Left ventricle myocardium inferior (tissue), 1 donor: ENCODE results near the gene DPY19L3. TPM values are rescaled to one million over a fixed set of nuclear protein-coding genes. Genes with fewer than 3 reads are reported as not detected.

ENCODE experiments used
- DNase-seq: peaks from one replicate; pipeline ENCODE4 v3.0.0-alpha.2; 2020
- H3K27ac ChIP-seq: fragments of 200-600 bp; replicated peaks from 2 replicates; pipeline ENCODE4 v1.8.0; 2021
- H3K27me3 ChIP-seq: fragments of 200-600 bp; 2 replicates; pipeline ENCODE4 v1.8.0; 2021; ENCODE audit warnings: low read depth
- H3K36me3 ChIP-seq: fragments of 200-600 bp; 2 replicates; pipeline ENCODE4 v1.8.0; 2021
- H3K4me1 ChIP-seq: fragments of 200-600 bp; 2 replicates; pipeline ENCODE4 v1.8.0; 2021
- H3K4me3 ChIP-seq: fragments of 200-600 bp; 2 replicates; pipeline ENCODE4 v1.8.0; 2021; ENCODE audit warnings: mild to moderate bottlenecking, moderate library complexity
- H3K9me3 ChIP-seq: fragments of 200-600 bp; replicated peaks from 2 replicates; pipeline ENCODE4 v1.8.0; 2021
- CTCF ChIP-seq: fragments of 200-600 bp; IDR thresholded peaks from 2 replicates; pipeline ENCODE4 v1.8.0; 2021; ENCODE audit warnings: antibody characterized with exemption, mild to moderate bottlenecking, borderline replicate concordance
- intact Hi-C: fragments of 100-400 bp; cut with micrococcal nuclease; formaldehyde crosslinking; loops from one replicate; pipeline ENCODE4 v1.11.0; 2022
- total RNA-seq: library from RNA; stranded (reverse); fragmentation: NEBNext Ultra II Directional; extraction: Animal tissue kit (Norgen Biotek cat#: 25700); gene quantifications from one replicate; pipeline ENCODE4 v1.2.1, GENCODE V29; 2021
- donor health status: DM: no; HTN: yes; CAD: no; lungs with severe emphysema.

DPY19L3 gene
- total RNA-seq, 1 donor from 2014 or later, result 5.2 TPM

DNA sequence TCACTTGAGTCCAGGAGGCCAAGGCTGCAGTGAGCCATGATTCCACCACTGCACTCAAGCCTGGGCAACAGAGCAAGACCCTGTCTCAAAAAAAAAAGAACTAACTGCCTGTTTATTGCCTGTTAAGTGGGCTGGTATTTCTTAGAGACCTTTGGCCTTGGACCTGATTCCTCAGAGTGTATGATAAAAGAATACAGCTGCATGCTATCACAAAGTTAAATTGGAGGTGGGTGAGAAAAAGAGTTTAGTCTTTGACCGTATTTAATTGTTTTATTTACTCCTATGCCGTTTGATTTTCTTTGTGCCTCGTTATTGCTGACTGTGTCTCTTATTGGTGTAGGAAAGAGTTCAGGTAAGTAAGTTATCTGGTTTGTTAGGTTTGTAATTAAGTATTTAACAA, 25.3 kb upstream of the DPY19L3 start:
- no peak for DNase-seq
- no peaks in the 10 kb centered on the region for H3K9me3 ChIP-seq
- no peak overlapping the region for H3K4me3 ChIP-seq
- H3K27me3 ChIP-seq, result no peaks in the 10 kb centered on the region
- TF ChIP-seq CTCF, result no peak
- intact Hi-C loops, result no loop called here
- no peak overlapping the region for H3K27ac ChIP-seq
- H3K36me3 ChIP-seq, result peaks cover 65% of the 10 kb centered on the region
- H3K4me1 ChIP-seq, result no peaks in the 10 kb centered on the region

DNA sequence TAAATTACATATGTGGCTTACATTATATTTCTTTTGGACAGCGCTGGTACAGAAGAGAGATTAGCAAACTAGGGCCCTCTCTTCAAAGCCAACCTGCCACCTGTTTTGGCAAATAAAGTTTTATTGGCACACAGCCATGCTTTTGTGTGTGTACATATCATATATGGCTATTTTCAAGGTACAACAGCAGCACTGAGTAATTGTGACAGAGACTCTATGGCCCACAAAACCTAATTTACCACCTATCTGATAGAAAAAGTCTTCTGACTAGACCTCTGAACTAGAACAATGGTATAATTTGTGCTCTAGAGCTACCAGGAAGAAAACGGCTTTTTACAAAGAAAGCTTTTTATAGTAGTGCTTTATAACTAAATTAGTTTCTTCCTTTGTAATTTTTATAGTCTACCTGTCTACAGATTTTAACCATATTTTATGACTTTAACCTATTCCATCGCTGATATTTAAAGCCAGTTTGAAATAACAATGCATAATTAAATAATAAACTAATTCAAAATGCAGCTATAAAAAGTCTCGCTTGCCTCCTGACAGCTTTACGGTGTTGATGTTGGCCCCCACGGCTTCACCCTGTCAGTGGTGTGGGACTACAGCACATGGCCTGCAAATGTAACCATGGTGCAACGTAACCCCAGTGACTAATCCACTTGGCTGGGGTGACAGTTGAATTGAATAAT, 17.7 kb upstream of the DPY19L3 start:
- TF ChIP-seq CTCF, result no peak
- no peak for DNase-seq
- Histone ChIP-seq H3K4me1 (peaks cover 2% of the 10 kb centered on the region), H3K36me3 (peaks cover 17% of the 10 kb centered on the region), H3K4me3 (no peak overlapping the region), H3K27me3 (no peaks in the 10 kb centered on the region), H3K27ac (no peak overlapping the region), H3K9me3 (no peaks in the 10 kb centered on the region)
- intact Hi-C loops, result no loop called here

- H3K9me3 ChIP-seq, result no peaks in the 10 kb centered on the region
- no peak overlapping the region for H3K4me3 ChIP-seq
- intact Hi-C loops, result no loop called here
- H3K27ac ChIP-seq, result no peak overlapping the region
- TF ChIP-seq CTCF, result no peak
- peaks cover 8% of the 10 kb centered on the region for H3K4me1 ChIP-seq
- H3K27me3 ChIP-seq, result no peaks in the 10 kb centered on the region
- H3K36me3 ChIP-seq, result peaks cover 12% of the 10 kb centered on the region
- DNase-seq, result no peak
These were observed 17.1 kb upstream of the DPY19L3 start for GRCh38 chr19:32388393-32388855.

DNA sequence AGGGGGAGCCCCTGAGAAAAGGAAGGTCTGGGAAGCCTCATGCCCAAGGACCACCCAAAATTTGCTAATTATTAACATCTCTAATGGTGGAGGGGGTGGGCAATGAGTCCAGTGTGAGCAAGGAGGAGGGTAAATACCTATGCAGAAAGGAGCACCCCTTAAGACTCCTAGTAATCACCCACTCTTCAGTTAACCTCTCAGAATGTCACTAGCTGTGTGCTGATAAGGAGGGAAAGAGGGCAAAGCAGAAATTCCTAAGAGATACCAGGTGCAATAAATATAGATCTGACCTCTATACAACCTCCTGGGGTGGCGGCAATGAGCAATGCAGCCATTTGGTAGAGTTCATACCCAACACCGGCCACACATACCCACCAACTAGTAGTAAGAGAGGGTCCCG, 12.7 kb upstream of the DPY19L3 start:
- no peaks in the 10 kb centered on the region for H3K9me3 ChIP-seq
- no peaks in the 10 kb centered on the region for H3K27me3 ChIP-seq
- H3K27ac ChIP-seq, result no peak overlapping the region
- H3K4me3 ChIP-seq, result peak overlapping the region; percentile 1
- no peak for DNase-seq
- intact Hi-C loops, result no loop called here
- TF ChIP-seq CTCF, result no peak
- peaks cover 10% of the 10 kb centered on the region for H3K4me1 ChIP-seq
- H3K36me3 ChIP-seq, result no peaks in the 10 kb centered on the region

DNA sequence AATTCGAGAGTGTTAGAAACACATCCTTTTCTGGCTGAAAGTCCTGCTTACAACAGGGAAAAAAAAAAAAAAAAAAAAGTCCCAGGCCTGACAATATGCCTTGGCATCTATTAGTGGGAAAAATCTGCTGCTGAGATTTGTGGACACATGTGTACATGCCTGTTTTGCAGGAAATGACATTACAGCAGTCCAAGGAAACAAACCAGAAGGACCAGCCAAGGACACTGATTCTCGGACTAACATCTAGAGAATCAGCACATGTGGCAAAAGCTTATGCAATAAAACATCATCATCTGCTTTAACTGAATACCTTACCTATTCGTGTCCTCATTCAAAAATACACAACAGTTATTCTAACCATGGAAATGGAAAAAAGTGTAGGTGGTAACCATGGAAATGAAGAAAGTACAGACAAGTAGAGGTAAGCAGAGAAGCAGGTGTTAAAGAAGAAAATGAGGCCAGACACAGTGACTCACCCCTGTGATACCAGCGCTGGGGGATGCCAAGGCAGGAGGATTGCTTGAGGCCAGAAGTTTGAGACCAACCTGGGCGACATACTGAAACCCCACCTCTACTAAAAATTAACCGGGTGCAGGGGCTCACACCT, 9.4 kb upstream of the DPY19L3 start:
- Histone ChIP-seq H3K27ac (no peak overlapping the region), H3K9me3 (no peaks in the 10 kb centered on the region), H3K27me3 (no peaks in the 10 kb centered on the region), H3K4me3 (no peak overlapping the region), H3K4me1 (peaks cover 10% of the 10 kb centered on the region), H3K36me3 (no peaks in the 10 kb centered on the region)
- intact Hi-C loops, result no loop called here
- no peak for TF ChIP-seq CTCF
- DNase-seq, result no peak
